Common myeloid progenitor, CD34-positive (primary cell): ENCODE results near the gene PRR14.
"Not testable (repeated sequence)": the region's sequence is repeated elsewhere in the genome, so short reads cannot be mapped to it uniquely, and the experiment has no call there.

Experiments used
- CTCF ChIA-PET: fragments of 350-600 bp; sonication (Branson Sonifier 250); formaldehyde crosslinking; loops from one replicate; lab custom pipeline; 2021; ENCODE audit warnings: antibody characterized with exemption; lab: Charles Lee
- POLR2A ChIA-PET: fragments of 350-600 bp; sonication (Branson Sonifier 250); formaldehyde crosslinking; loops from one replicate; lab custom pipeline; 2021; ENCODE audit warnings: antibody characterized with exemption; lab: Charles Lee
- DNase-seq, 3 donors: peaks; one replicate each; pipeline versions ENCODE4 v3.0.0 to v3.0.0-alpha.2; 2013
- H3K27ac ChIP-seq, 2 experiments: 1 replicate in 1 of 2; 2 replicates in 1 of 2; pipeline ENCODE4 v1.7.0; 2013; ENCODE audit warnings: inconsistent platforms in 2 of 2, low read length in 2 of 2, mild to moderate bottlenecking in 2 of 2, low read depth in 1 of 2, moderate library complexity in 1 of 2; ENCODE audit not compliant: severe bottlenecking in 2 of 2, insufficient read depth in 1 of 2, poor library complexity in 1 of 2
- H3K27me3 ChIP-seq, 5 experiments: replicated peaks in 2 of 5; 1 replicate in 3 of 5; 2 replicates in 2 of 5; pipeline versions ENCODE4 v1.6.1 to v1.7.0; 2013; ENCODE audit warnings: low read length in 4 of 5, mild to moderate bottlenecking in 2 of 5, moderate library complexity in 2 of 5, inconsistent platforms in 1 of 5; ENCODE audit not compliant: insufficient read depth in 5 of 5, control insufficient read depth in 4 of 5
- H3K36me3 ChIP-seq, 4 experiments: 1 replicate in 2 of 4; 2 replicates in 2 of 4; pipeline versions ENCODE4 v1.6.1 to v1.7.0; 2013; ENCODE audit warnings: low read length in 3 of 4, control low read depth in 1 of 4, mild to moderate bottlenecking in 1 of 4; ENCODE audit not compliant: control insufficient read depth in 4 of 4, insufficient read depth in 4 of 4
- H3K4me1 ChIP-seq, 4 experiments: 1 replicate in 3 of 4; 2 replicates in 1 of 4; pipeline versions ENCODE4 v1.6.1 to v1.7.1; 2013; ENCODE audit warnings: low read length in 3 of 4, mild to moderate bottlenecking in 3 of 4, control low read depth in 1 of 4, inconsistent platforms in 1 of 4, moderate library complexity in 1 of 4; ENCODE audit not compliant: control insufficient read depth in 4 of 4, insufficient read depth in 4 of 4; ENCODE audit errors: control extremely low read depth in 1 of 4
- H3K4me3 ChIP-seq, 7 experiments: 1 replicate in 4 of 7; 2 replicates in 3 of 7; pipeline versions ENCODE4 v1.5.1 to v1.7.0; 2013; ENCODE audit warnings: mild to moderate bottlenecking in 7 of 7, low read length in 6 of 7, moderate library complexity in 6 of 7, inconsistent platforms in 2 of 7, low read depth in 2 of 7, control low read depth in 1 of 7; ENCODE audit not compliant: insufficient read depth in 4 of 7, control insufficient read depth in 1 of 7; ENCODE audit errors: extremely low read depth in 1 of 7
- H3K9me3 ChIP-seq, 5 experiments: 1 replicate in 4 of 5; 2 replicates in 1 of 5; pipeline versions ENCODE4 v1.6.1 to v1.7.1; 2013; ENCODE audit warnings: low read length in 4 of 5, mild to moderate bottlenecking in 2 of 5, inconsistent platforms in 1 of 5, low read depth in 1 of 5, moderate library complexity in 1 of 5; ENCODE audit not compliant: control insufficient read depth in 4 of 5, insufficient read depth in 2 of 5; ENCODE audit errors: control extremely low read depth in 1 of 5
- WGBS: methylation state at CpG from one replicate; pipeline ENCODE4 v1.1.5; 2013; ENCODE audit not compliant: insufficient coverage; 5-methylcytosine and 5-hydroxymethylcytosine counted together

PRR14 gene

DNA sequence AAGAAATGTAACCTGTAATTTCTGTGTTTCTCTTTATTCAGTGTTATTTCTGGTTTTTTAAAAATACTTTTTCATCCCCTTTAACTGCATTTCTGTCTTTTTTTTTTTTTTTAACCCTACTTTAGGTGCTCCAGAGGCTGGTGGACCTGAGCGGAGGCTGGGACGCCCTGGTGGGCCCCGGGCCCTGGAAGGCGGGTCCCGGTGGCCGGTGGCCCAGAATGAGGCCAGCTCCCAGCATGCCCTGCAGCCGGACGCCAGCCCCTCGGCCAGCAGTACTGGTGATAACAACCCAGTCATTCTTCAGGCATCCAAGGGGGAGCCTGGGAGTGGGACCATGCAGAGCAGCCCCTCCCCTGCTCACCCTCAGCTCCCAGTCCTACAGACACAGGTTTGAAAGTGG, 49.7 kb downstream of the PRR14 start:
- H3K36me3 ChIP-seq = peaks cover 6 to 51% (median 37%) of the 10 kb centered on the region in 4 experiments
- H3K4me1 ChIP-seq = peaks cover 3 to 26% (median 23%) of the 10 kb centered on the region in 4 experiments
- no peak overlapping the region for H3K4me3 ChIP-seq
- H3K9me3 ChIP-seq = no peaks in the 10 kb centered on the region
- no peaks in the 10 kb centered on the region for H3K27me3 ChIP-seq
- no peak for DNase-seq
- peak overlapping the region in 1 of 2 experiments; percentile 100 for H3K27ac ChIP-seq
- ChIA-PET CTCF (interaction anchor here (0.6 to 1.4 kb wide), 3 partner anchors 11 to 197 kb away, joined by 3 to 4 read pairs (median 3); no protein-coding TSS in a partner anchor), POLR2A (interaction anchor here (1.1 kb wide), 1 partner anchor 48 kb away, joined by 5 read pairs; the partner anchor contains the start of gene PHKG2)
- 92% methylated on average over 8 of the region's 9 CpGs for WGBS

DNA sequence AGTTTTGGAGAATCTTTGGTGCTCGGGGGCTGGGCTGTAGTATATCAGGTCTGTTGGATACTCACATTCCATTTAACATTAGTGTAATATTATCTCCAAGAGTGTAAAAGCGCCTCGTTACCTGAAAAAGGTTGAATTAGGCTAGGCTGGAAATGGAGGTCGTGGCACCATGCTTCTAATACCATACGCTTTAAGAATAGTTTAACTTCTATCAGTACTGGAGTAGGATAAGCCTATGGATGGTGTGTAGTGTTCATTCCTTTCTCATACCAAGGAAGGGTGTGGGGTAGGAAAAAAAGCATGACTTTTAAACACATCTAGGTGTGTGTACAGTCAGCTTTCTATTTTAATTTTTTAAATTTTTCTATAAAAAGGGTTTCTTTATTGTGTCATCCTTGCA, 50.2 kb downstream of the PRR14 start:
- H3K4me3 ChIP-seq = no peak overlapping the region
- no peaks in the 10 kb centered on the region for H3K9me3 ChIP-seq
- no peak for DNase-seq
- WGBS = 100% methylated on average over 1 of the region's 5 CpGs
- peaks cover 3 to 25% (median 19%) of the 10 kb centered on the region in 4 experiments for H3K4me1 ChIP-seq
- H3K27me3 ChIP-seq = no peaks in the 10 kb centered on the region
- ChIA-PET CTCF (interaction anchor here (0.8 to 1.4 kb wide), 4 partner anchors 11 to 135 kb away, joined by 3 to 4 read pairs (median 3); no protein-coding TSS in a partner anchor), POLR2A (interaction anchor here (1.1 kb wide), 1 partner anchor 47 kb away, joined by 5 read pairs; the partner anchor contains the start of gene PHKG2)
- peaks cover 8 to 56% (median 41%) of the 10 kb centered on the region in 4 experiments for H3K36me3 ChIP-seq
- H3K27ac ChIP-seq = no peak overlapping the region

DNA sequence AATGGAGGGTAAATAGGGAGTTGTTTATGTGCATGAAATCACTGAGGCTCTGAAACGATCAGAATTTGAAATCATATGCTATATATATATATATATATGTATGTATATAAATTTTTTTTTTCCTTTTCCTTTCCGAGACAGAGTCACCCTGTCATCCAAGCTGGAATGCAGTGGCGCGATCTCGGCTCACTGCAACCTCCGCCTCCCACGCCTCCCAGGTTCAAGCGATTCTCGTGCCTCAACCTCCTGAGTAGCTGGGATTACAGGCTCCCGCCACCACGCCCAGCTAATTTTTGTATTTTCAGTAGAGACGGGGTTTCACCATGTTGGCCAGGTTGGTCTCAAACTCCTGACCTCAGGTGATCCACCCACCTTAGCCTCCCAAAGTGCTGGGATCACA, 52.3 kb downstream of the PRR14 start:
- ChIA-PET CTCF (interaction anchor here (1.1 to 2.2 kb wide), 3 partner anchors 8 to 10 kb away, joined by 3 to 6 read pairs (median 4); no protein-coding TSS in a partner anchor), POLR2A (interaction anchor here (0.7 kb wide), 1 partner anchor 39 kb away, joined by 3 read pairs; no protein-coding TSS in a partner anchor)
- WGBS = 100% methylated on average over 7 of the region's 12 CpGs
- not testable (repeated sequence) for H3K27ac ChIP-seq, DNase-seq, H3K27me3 ChIP-seq, H3K9me3 ChIP-seq, H3K4me3 ChIP-seq
- H3K4me1 ChIP-seq = peaks cover 3 to 15% (median 12%) of the 10 kb centered on the region in 4 experiments
- H3K36me3 ChIP-seq = peaks cover 21 to 77% (median 60%) of the 10 kb centered on the region in 4 experiments

DNA sequence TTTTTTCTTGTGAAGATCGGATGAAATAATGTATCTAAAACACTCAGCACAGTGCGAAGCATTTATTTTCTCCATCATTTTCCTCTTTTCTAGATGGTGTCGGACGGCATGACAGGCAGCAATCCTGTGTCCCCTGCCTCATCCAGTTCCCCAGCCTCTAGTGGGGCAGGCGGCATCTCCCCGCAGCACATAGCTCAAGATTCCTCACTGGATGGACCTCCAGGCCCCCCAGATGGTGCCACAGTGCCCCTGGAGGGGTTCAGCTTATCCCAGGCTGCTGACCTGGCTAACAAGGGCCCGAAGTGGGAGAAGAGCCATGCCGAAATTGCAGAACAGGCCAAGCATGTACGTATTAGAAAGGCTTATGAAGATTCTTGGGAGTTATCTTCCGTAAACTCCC, 53.2 kb downstream of the PRR14 start:
- Histone ChIP-seq H3K27ac (no peak overlapping the region), H3K4me3 (no peak overlapping the region), H3K4me1 (peaks cover 3 to 15% (median 12%) of the 10 kb centered on the region in 4 experiments), H3K27me3 (no peaks in the 10 kb centered on the region), H3K9me3 (no peaks in the 10 kb centered on the region), H3K36me3 (peaks cover 26 to 86% (median 65%) of the 10 kb centered on the region in 4 experiments)
- WGBS = 100% methylated on average over 10 of the region's 10 CpGs
- DNase-seq = no peak
- ChIA-PET POLR2A (no interaction called here), CTCF (interaction anchor here (1.4 kb wide), 1 partner anchor 9 kb away, joined by 4 read pairs; no protein-coding TSS in a partner anchor)
